ENCODE data around the gene XXYLT1. TPM values are rescaled to one million over a fixed set of nuclear protein-coding genes. Genes with fewer than 3 reads are reported as not detected.

XXYLT1 gene
- total and polyA plus RNA-seq, 10 of the 15 experiments (the other 5 are each of a cell fraction or from before 2014, with no cell fraction given) = 1.2 to 14.2 (median 9.3) TPM

DNA sequence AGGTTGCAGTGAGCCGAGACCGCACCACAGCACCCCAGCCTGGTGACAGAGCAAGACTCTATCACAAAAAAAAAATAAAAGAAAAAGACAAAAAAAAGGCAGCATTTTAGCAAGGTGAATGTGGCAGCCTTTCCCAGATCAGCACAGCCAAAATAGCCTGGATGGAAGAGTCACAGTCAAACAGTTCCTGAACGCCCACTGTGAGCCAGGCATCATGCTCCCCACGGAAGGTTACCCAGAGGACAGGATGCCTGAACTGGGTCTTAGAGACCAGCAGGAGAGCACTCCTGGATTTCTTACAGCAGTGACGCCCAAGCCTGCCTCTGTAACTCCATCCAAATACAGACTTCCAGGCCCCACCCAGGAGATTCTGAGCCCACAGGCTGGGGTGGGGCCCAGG, 4.5 kb downstream of the XXYLT1 start:
- no peak for ATAC-seq
- no TSS peak for BruUV-seq (replicated peaks)
- ChIA-PET POLR2A (interaction anchor here (0.6 kb wide), 1 partner anchor 1027 kb away, joined by 4 read pairs; no protein-coding TSS in a partner anchor), RAD21 (ENCODE audit: unreplicated experiment) (interaction anchor here (2.0 kb wide), 1 partner anchor 9 kb away, joined by 5 read pairs; no protein-coding TSS in a partner anchor), CTCF (interaction anchor here (0.9 to 2.5 kb wide), 3 partner anchors 256 to 595 kb away, joined by 3 to 10 read pairs (median 4); partner anchors contain the start of gene LSG1), SMC1A (ENCODE audit: uncharacterized antibody, unreplicated experiment) (interaction anchor here (1.1 to 1.6 kb wide), 3 partner anchors 582 to 594 kb away, joined by 3 read pairs; partner anchors contain the start of gene LSG1)
- 92% methylated on average over 5 of the region's 5 CpGs for WGBS (ENCODE audit: insufficient coverage, insufficient replicate concordance, low lambda C conversion rate, missing lambda C conversion rate)
- FAIRE-seq = no peak
- Histone ChIP-seq H3K27ac (ENCODE audit: control insufficient read depth, insufficient read depth) (no peak overlapping the region), H2AFZ (ENCODE audit: control insufficient read depth, low read depth, low read length) (no peak overlapping the region), H3K36me3 (ENCODE audit: control insufficient read depth in 2 of 2, insufficient read depth in 2 of 2, low read length in 1 of 2) (no peaks in the 10 kb centered on the region), H3K9me3 (replicated peaks; ENCODE audit: control insufficient read depth, insufficient read depth, low read length) (no peaks in the 10 kb centered on the region), H3K79me2 (ENCODE audit: control insufficient read depth, insufficient read depth, low read length) (peaks cover 6% of the 10 kb centered on the region), H3K4me2 (ENCODE audit: control insufficient read depth, insufficient read depth) (no peak overlapping the region), H3K4me1 (ENCODE audit: control insufficient read depth, insufficient read depth, low read length) (peaks cover 7% of the 10 kb centered on the region; the same call in 1 of the 2 replicates), H4K20me1 (ENCODE audit: control insufficient read depth, insufficient read depth) (no peaks in the 10 kb centered on the region), H3K4me3 (no peak overlapping the region), H3K27me3 (replicated peaks in 1 of 2; ENCODE audit: control insufficient read depth in 2 of 2, insufficient read depth in 2 of 2, low read length in 1 of 2) (no peaks in the 10 kb centered on the region), H3K9ac (ENCODE audit: control insufficient read depth, insufficient read depth, low read length) (no peak overlapping the region)
- DNase-seq (ENCODE audit: low read depth, low spot score) = no peak
- in situ Hi-C loops (cut with MboI) (loop anchor here (5.0 kb wide), 1 partner anchor 594 kb away; the partner anchor contains the start of gene LSG1), intact Hi-C loops (cut with micrococcal nuclease; ENCODE audit: unreplicated experiment) (loop anchor here (10.0 kb wide), 1 partner anchor 932 kb away; no protein-coding TSS in a partner anchor)
- TF ChIP-seq SREBF2 (IDR thresholded peaks at IDR 0.05; ENCODE audit: low read length) = no peak
- TF ChIP-seq BCL11A (IDR thresholded peaks at IDR 0.05; ENCODE audit: low read depth, low read length) = no peak
- TF ChIP-seq, protein P1, sequence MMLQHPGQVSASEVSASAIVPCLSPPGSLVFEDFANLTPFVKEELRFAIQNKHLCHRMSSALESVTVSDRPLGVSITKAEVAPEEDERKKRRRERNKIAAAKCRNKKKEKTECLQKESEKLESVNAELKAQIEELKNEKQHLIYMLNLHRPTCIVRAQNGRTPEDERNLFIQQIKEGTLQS (IDR thresholded peaks at IDR 0.05; ENCODE audit: borderline replicate concordance, extremely low read depth, low read depth, low read length) = no peak
- no peak for TF ChIP-seq ZNF622 (IDR thresholded peaks at IDR 0.05)
- TF ChIP-seq, protein P2, sequence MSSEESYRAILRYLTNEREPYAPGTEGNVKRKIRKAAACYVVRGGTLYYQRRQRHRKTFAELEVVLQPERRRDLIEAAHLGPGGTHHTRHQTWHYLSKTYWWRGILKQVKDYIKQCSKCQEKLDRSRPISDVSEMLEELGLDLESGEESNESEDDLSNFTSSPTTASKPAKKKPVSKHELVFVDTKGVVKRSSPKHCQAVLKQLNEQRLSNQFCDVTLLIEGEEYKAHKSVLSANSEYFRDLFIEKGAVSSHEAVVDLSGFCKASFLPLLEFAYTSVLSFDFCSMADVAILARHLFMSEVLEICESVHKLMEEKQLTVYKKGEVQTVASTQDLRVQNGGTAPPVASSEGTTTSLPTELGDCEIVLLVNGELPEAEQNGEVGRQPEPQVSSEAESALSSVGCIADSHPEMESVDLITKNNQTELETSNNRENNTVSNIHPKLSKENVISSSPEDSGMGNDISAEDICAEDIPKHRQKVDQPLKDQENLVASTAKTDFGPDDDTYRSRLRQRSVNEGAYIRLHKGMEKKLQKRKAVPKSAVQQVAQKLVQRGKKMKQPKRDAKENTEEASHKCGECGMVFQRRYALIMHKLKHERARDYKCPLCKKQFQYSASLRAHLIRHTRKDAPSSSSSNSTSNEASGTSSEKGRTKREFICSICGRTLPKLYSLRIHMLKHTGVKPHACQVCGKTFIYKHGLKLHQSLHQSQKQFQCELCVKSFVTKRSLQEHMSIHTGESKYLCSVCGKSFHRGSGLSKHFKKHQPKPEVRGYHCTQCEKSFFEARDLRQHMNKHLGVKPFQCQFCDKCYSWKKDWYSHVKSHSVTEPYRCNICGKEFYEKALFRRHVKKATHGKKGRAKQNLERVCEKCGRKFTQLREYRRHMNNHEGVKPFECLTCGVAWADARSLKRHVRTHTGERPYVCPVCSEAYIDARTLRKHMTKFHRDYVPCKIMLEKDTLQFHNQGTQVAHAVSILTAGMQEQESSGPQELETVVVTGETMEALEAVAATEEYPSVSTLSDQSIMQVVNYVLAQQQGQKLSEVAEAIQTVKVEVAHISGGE (CRISPR knock-in tag; IDR thresholded peaks at IDR 0.05) = no peak
- no peak for TF ChIP-seq STAT1 (conservative IDR thresholded peaks at IDR 0.05)
- TF ChIP-seq, protein P3, sequence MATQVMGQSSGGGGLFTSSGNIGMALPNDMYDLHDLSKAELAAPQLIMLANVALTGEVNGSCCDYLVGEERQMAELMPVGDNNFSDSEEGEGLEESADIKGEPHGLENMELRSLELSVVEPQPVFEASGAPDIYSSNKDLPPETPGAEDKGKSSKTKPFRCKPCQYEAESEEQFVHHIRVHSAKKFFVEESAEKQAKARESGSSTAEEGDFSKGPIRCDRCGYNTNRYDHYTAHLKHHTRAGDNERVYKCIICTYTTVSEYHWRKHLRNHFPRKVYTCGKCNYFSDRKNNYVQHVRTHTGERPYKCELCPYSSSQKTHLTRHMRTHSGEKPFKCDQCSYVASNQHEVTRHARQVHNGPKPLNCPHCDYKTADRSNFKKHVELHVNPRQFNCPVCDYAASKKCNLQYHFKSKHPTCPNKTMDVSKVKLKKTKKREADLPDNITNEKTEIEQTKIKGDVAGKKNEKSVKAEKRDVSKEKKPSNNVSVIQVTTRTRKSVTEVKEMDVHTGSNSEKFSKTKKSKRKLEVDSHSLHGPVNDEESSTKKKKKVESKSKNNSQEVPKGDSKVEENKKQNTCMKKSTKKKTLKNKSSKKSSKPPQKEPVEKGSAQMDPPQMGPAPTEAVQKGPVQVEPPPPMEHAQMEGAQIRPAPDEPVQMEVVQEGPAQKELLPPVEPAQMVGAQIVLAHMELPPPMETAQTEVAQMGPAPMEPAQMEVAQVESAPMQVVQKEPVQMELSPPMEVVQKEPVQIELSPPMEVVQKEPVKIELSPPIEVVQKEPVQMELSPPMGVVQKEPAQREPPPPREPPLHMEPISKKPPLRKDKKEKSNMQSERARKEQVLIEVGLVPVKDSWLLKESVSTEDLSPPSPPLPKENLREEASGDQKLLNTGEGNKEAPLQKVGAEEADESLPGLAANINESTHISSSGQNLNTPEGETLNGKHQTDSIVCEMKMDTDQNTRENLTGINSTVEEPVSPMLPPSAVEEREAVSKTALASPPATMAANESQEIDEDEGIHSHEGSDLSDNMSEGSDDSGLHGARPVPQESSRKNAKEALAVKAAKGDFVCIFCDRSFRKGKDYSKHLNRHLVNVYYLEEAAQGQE (IDR thresholded peaks at IDR 0.05; ENCODE audit: low read depth, low read length) = no peak
- TF ChIP-seq GABPA (IDR thresholded peaks at IDR 0.05; ENCODE audit: low read depth) = no peak
- TF ChIP-seq DPF2 (IDR thresholded peaks at IDR 0.05) = no peak
- TF ChIP-seq, protein P4, sequence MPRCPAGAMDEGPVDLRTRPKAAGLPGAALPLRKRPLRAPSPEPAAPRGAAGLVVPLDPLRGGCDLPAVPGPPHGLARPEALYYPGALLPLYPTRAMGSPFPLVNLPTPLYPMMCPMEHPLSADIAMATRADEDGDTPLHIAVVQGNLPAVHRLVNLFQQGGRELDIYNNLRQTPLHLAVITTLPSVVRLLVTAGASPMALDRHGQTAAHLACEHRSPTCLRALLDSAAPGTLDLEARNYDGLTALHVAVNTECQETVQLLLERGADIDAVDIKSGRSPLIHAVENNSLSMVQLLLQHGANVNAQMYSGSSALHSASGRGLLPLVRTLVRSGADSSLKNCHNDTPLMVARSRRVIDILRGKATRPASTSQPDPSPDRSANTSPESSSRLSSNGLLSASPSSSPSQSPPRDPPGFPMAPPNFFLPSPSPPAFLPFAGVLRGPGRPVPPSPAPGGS (IDR thresholded peaks at IDR 0.05; ENCODE audit: borderline replicate concordance, insufficient read depth, low read depth, low read length, poor library complexity, severe bottlenecking) = no peak
